Smooth muscle cell (in vitro differentiated cells): ENCODE measurements around the gene SSR2. TPM values are rescaled to one million over a fixed set of nuclear protein-coding genes. Genes with fewer than 3 reads are reported as not detected.
A peak's percentile ranks its signal among the peaks of the same experiment; 100 is the strongest.

Experiments used
- DNase-seq: peaks from one replicate; lab custom pipeline; 2025; ENCODE audit not compliant: unreplicated experiment; lab: John Stamatoyannopoulos, UW
- H2AFZ ChIP-seq: fragments of 200-600 bp; sonication (generic); 2 replicates; pipeline ENCODE4 v1.6.0; 2016; ENCODE audit warnings: antibody characterized with exemption, low read depth, mild to moderate bottlenecking
- H3F3A ChIP-seq: fragments of 200-600 bp; sonication (generic); 2 replicates; pipeline ENCODE4 v1.6.0; 2017; ENCODE audit warnings: antibody characterized with exemption, low read depth
- H3K27ac ChIP-seq: fragments of 200-600 bp; sonication (generic); 2 replicates; pipeline ENCODE4 v1.5.1; 2016; ENCODE audit warnings: low read depth, mild to moderate bottlenecking
- H3K27me3 ChIP-seq: fragments of 200-600 bp; sonication (generic); 2 replicates; pipeline ENCODE4 v1.6.1; 2016; ENCODE audit warnings: low read depth, mild to moderate bottlenecking
- H3K36me3 ChIP-seq: fragments of 200-600 bp; sonication (generic); 2 replicates; pipeline ENCODE4 v1.5.1; 2016; ENCODE audit warnings: low read depth
- H3K4me1 ChIP-seq: fragments of 200-600 bp; sonication (generic); 2 replicates; pipeline ENCODE4 v1.5.1; 2016; ENCODE audit warnings: low read depth
- H3K4me2 ChIP-seq: fragments of 200-600 bp; sonication (generic); 2 replicates; pipeline ENCODE4 v1.6.0; 2016; ENCODE audit warnings: mild to moderate bottlenecking
- H3K4me3 ChIP-seq: fragments of 200-600 bp; sonication (generic); 2 replicates; pipeline ENCODE4 v1.5.1; 2016; ENCODE audit warnings: mild to moderate bottlenecking
- H3K79me2 ChIP-seq: fragments of 200-600 bp; sonication (generic); 2 replicates; pipeline ENCODE4 v1.6.0; 2016; ENCODE audit warnings: low read depth, mild to moderate bottlenecking
- H3K9ac ChIP-seq: fragments of 200-600 bp; sonication (generic); 2 replicates; pipeline ENCODE4 v1.6.0; 2016; ENCODE audit warnings: low read depth
- H3K9me3 ChIP-seq: fragments of 200-600 bp; sonication (generic); replicated peaks from 2 replicates; pipeline ENCODE4 v1.5.1; 2016; ENCODE audit warnings: low read depth
- H4K20me1 ChIP-seq: fragments of 200-600 bp; sonication (generic); 2 replicates; pipeline ENCODE4 v1.6.0; 2016; ENCODE audit warnings: low read depth
- WGBS: methylation state at CpG from one replicate; pipeline ENCODE4 v1.1.7; 2016; ENCODE audit warnings: low lambda C conversion rate; 5-methylcytosine and 5-hydroxymethylcytosine counted together
- polyA plus RNA-seq: library from polyadenylated mRNA; unstranded; fragments of >200 nt; fragmentation: Nextera tagmentation; extraction: Ambion mirVana; gene quantifications from 2 replicates; pipeline ENCODE4 v1.2.1, GENCODE V29; 2016
- total RNA-seq: library from RNA; depleted of rRNA; stranded (reverse); fragments of >200 nt; gene quantifications from 2 replicates; pipeline ENCODE4 v1.2.3, GENCODE V29; 2014
- TF ChIP-seq, protein P1 (sequence below): fragments of 200-600 bp; sonication (generic); IDR thresholded peaks from 2 replicates; pipeline ENCODE4 v1.5.1; 2017; ENCODE audit warnings: borderline replicate concordance, mild to moderate bottlenecking, antibody characterized with exemption; ENCODE audit not compliant: insufficient read depth, poor library complexity, severe bottlenecking

The SSR2 gene
- total and polyA plus RNA-seq, 2 experiments from 2014 or later: 447 to 457 TPM

DNA sequence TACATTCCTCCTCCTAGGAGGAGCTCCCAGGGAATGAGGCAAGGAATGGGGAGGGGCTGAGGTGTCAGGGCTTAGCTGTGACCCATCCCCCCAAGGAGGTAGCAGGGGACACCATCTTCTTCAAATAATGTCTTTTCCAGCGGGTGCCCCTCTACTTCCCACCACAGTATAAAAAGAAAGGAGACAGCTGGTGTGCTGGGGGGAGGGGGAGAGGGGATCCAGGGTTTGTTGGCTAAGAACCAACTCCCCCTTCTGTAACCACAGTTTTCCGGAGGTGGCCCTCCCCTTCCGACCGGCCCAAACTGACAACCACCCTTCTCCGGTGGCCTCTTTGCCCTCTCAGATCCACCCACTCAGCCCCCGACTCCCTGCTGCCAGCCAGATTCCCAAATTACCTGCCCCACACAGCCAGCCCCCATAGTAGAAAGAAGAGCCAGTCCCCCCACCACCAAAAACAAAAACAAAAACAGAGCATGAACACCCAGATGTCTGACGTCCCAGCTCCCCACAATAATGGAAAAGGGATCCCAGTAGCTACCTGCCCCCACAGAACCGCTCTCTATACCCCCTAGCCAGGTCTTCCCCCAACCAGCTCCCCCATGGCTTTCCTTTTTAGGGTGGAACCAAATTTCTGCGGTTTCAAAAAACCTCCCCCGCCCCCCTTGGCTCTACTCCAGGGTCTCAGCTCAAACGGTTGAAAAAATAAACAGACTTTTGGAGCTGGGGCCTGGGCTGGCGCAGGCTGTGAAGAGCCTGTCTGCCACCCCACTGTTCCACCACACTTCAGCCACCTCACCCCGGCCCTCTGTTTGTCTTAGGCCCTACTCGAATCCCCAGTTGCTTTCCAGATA lies 44.5 kb downstream of the SSR2 start:
- TF ChIP-seq, protein P1, sequence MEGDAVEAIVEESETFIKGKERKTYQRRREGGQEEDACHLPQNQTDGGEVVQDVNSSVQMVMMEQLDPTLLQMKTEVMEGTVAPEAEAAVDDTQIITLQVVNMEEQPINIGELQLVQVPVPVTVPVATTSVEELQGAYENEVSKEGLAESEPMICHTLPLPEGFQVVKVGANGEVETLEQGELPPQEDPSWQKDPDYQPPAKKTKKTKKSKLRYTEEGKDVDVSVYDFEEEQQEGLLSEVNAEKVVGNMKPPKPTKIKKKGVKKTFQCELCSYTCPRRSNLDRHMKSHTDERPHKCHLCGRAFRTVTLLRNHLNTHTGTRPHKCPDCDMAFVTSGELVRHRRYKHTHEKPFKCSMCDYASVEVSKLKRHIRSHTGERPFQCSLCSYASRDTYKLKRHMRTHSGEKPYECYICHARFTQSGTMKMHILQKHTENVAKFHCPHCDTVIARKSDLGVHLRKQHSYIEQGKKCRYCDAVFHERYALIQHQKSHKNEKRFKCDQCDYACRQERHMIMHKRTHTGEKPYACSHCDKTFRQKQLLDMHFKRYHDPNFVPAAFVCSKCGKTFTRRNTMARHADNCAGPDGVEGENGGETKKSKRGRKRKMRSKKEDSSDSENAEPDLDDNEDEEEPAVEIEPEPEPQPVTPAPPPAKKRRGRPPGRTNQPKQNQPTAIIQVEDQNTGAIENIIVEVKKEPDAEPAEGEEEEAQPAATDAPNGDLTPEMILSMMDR: no peak
- Histone ChIP-seq H3K4me1 (peaks cover 46% of the 10 kb centered on the region), H4K20me1 (peaks cover 62% of the 10 kb centered on the region)

DNA sequence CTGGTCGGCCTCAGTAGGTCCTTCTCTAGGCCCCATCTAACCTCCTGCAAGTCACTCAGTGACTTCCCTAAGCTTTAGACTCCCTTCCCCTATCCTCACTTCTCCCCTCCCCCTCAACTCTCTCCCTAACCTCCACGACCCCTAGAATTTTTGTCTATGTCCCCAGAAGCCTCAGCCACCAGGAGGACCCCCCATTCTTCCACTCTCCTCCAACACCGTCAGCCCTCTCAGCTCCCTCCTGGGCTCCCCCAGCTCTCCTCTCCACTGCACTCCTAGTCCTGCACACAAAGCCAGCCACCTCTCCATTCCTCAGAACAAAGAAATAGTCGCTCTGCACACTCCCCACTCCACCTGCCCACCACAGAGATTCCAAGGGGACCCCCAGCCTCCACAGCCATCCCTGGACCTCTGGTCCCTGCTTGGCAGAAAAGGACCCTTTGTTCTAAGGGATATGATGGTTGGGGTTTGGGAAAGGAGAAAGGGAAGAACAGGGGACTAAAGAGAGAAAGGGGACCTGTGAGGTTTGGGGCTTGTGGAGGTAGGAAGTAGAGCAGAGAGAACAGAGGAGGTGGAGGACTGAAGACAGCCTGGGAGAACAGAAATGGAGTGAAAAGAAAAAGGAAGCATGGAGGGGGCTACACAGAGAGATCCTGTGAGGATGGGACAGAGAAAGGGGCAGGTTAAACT lies 45.2 kb downstream of the SSR2 start:
- peak overlapping the region; percentile 96 for H3K27ac ChIP-seq
- peaks cover 70% of the 10 kb centered on the region for H4K20me1 ChIP-seq
- H3K79me2 ChIP-seq: peaks cover 88% of the 10 kb centered on the region
- no peaks in the 10 kb centered on the region for H3K9me3 ChIP-seq
- TF ChIP-seq, protein P1: no peak
- 52% methylated on average over 4 of the region's 4 CpGs for WGBS
- H2AFZ ChIP-seq: no peak overlapping the region
- peak overlapping the region; percentile 90 for H3K4me2 ChIP-seq
- no peaks in the 10 kb centered on the region for H3K27me3 ChIP-seq
- peaks cover 52% of the 10 kb centered on the region for H3K4me1 ChIP-seq
- H3F3A ChIP-seq: peaks cover 19% of the 10 kb centered on the region
- no peak for DNase-seq
- no peaks in the 10 kb centered on the region for H3K36me3 ChIP-seq
- H3K4me3 ChIP-seq: peak overlapping the region; percentile 97
- peak overlapping the region; percentile 12 for H3K9ac ChIP-seq

More for the DNA sequence above, 44.5 kb downstream of the SSR2 start:
- 7% methylated on average over 14 of the region's 14 CpGs for WGBS
- Histone ChIP-seq H3K79me2 (peaks cover 92% of the 10 kb centered on the region), H3K36me3 (no peaks in the 10 kb centered on the region), H2AFZ (no peak overlapping the region), H3K27me3 (no peaks in the 10 kb centered on the region), H3F3A (peaks cover 21% of the 10 kb centered on the region), H3K9me3 (no peaks in the 10 kb centered on the region), H3K27ac (peak overlapping the region; percentile 96), H3K4me3 (peak overlapping the region; percentile 97), H3K4me2 (peak overlapping the region; percentile 90), H3K9ac (peak overlapping the region; percentile 89)
- no peak for DNase-seq

DNA sequence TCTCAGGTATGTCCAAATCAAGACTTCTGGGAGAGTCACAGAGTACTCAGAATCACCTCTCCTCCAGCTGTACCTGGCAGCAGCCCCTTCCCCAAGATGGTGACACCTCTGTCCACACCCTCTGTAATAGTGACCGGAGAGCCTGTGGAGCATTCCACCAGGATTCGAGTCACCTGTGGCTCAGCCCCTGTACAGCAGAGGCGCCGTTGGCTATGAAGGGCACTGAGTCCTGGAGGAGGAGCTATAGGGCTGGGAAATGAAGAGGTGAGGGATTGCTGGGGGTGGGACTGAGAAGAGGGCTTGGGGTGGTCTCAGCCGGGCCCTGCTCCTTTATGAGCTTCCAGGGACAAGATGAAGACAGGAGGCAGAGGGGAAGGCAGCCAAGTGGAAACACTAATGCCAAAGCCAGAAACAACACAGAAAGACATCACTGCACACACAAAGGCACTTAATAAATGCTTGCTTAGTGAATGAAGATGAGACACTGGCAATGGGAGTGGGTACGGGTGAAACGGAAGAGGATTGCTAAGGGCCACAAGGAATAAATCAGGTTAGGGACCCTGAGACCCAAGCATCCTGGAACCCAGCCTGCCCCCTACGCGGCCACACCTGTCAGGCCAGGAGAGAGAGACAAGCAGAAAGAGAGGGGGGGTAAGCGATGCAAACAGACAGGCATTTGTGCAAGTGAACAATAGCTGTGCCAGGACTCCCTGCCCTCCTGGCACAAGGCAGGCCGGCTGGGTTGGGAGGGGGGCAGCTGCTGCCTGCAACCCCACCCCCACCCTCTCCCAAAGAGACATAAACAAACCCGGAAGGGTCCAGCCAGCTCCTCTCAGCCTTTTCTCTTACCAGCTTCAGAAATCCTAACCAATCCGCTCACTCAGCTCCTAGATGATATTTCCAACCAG lies 46.3 kb downstream of the SSR2 start:
- H3K4me2 ChIP-seq: peak overlapping the region; percentile 90
- H3K36me3 ChIP-seq: no peaks in the 10 kb centered on the region
- H3K27me3 ChIP-seq: no peaks in the 10 kb centered on the region
- 84% methylated on average over 13 of the region's 13 CpGs for WGBS
- TF ChIP-seq, protein P1: no peak
- no peak overlapping the region for H2AFZ ChIP-seq
- peaks cover 80% of the 10 kb centered on the region for H4K20me1 ChIP-seq
- H3K9ac ChIP-seq: no peak overlapping the region
- peak overlapping the region; percentile 97 for H3K4me3 ChIP-seq
- H3K79me2 ChIP-seq: peaks cover 96% of the 10 kb centered on the region
- no peak for DNase-seq
- H3K27ac ChIP-seq: peak overlapping the region; percentile 25
- no peaks in the 10 kb centered on the region for H3K9me3 ChIP-seq
- peaks cover 52% of the 10 kb centered on the region for H3K4me1 ChIP-seq
- peaks cover 15% of the 10 kb centered on the region for H3F3A ChIP-seq
